GM12864 (cell line): ENCODE measurements around the gene TNFRSF14.
A peak's percentile ranks its signal among the peaks of the same experiment; 100 is the strongest.
"Not testable (repeated sequence)": the region's sequence is repeated elsewhere in the genome, so short reads cannot be mapped to it uniquely, and the experiment has no call there.

Source experiments
- DNase-seq: peaks from one replicate; pipeline ENCODE4 v3.0.0-alpha.2; 2011; ENCODE audit warnings: low read depth
- H3K4me3 ChIP-seq: 2 replicates; pipeline ENCODE4 v1.5.1; 2011; ENCODE audit warnings: mild to moderate bottlenecking, low read depth, low read length, control low read depth
- TF ChIP-seq, protein P1 (sequence below): IDR thresholded peaks from 2 replicates; pipeline ENCODE4 v1.5.1; 2011; ENCODE audit warnings: low read depth, mild to moderate bottlenecking, moderate library complexity, low read length, control low read depth, inconsistent platforms; ENCODE audit errors: missing control alignments

TNFRSF14 gene

DNA sequence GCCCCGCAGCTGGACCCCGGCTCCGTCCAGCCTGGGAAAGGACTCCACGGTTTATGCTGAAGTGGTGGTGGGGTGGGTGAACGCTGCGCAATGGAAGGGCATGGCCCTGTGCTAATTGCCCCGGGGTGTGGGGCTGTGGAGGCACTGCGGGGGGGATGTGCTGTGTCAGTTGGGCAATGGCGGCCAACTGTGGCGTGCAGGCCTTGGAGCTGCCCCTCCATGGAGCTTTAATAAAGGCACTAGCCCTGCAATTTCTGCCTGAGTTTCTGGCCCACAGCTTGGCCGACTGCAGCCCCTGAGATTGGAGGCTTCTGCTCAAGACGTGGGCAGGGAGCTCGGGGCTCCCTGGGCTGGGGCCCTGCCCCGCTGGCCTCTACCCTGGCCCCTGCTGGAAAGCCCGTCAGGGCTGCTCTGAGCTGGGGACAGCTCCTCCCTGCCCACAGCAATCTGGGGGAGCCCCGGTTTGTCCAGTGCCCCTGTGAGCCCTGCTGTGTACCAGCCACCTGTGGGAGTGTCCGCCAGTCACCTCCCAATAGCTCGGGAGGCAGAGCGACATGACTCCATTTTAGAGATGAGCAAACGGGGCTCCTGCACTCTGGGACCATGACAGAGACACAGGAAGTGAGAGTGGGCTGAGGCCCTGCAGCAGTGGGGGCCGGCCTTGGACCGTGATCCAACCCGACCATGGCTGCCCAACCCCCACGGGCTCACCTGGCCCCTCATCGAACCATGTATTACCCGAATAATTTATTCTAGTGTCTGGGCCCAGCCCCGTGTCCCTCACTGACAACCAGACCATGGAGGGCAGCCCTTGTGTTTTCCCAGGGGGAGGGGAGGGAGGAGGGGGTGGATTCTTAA, 8.7 kb upstream of the TNFRSF14 start:
- TF ChIP-seq, protein P1, sequence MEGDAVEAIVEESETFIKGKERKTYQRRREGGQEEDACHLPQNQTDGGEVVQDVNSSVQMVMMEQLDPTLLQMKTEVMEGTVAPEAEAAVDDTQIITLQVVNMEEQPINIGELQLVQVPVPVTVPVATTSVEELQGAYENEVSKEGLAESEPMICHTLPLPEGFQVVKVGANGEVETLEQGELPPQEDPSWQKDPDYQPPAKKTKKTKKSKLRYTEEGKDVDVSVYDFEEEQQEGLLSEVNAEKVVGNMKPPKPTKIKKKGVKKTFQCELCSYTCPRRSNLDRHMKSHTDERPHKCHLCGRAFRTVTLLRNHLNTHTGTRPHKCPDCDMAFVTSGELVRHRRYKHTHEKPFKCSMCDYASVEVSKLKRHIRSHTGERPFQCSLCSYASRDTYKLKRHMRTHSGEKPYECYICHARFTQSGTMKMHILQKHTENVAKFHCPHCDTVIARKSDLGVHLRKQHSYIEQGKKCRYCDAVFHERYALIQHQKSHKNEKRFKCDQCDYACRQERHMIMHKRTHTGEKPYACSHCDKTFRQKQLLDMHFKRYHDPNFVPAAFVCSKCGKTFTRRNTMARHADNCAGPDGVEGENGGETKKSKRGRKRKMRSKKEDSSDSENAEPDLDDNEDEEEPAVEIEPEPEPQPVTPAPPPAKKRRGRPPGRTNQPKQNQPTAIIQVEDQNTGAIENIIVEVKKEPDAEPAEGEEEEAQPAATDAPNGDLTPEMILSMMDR = no peak
- peak overlapping the region; percentile 59 for H3K4me3 ChIP-seq
- DNase-seq = no peak

DNA sequence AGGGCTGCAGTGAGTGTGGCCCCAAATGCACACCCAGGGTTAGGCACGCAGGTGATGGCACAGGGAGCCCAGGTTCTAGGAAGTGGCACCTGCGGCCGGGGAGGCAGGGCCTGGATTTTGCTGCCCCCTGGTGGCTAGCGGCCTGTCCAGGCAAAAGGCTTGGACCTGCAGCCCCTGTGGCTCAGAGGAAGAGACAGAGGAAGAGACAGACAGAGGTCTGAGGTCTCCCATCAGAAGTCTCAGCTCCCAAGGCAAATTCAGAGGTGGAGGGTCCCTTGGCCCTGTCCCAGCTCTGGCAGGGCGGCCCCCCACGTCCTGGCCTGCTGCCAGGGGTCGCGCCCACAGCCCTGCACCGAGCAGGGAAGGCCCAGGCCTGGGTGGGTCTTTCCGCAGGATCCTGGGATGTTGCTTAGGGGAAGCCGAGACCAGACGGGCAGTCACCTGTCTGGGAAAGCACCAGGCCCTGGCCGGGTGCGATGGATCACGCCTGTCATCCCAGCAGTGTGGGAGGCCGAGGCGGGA, 8.0 kb upstream of the TNFRSF14 start:
- H3K4me3 ChIP-seq = peak overlapping the region; percentile 59
- TF ChIP-seq, protein P1 = peak; percentile 92
- DNase-seq = no peak

DNA sequence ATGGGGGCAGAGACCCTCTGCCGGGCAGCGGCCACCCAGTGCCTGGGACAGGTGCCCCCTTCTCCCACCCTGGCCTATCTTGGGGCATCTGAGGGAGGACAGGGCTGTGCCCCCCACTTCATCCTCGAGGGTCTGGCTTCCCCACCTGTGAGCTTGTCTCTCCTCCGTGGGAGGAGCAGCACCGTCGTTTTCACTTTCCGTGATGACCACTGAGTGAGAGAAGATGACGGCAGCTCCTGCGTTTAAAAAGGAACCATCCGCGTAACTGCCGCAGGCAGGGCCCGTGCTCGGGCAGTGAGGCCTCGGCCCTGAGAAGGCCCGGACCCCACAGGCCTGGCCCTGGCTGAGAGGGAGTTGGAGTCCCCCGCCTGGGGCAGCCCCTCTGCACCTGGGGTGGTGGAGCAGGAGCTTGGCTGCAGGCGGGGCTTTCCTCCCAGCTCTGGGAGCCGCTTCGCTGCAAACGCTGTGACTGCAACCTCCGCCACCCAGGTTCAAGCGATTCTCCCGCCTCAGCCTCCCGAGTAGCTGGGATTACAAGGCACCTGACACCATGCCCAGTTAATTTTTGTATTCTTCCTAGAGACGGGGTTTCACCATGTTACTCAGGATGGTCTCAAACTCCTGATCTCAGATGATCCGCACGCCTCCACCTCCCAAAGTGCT, 6.7 kb upstream of the TNFRSF14 start:
- H3K4me3 ChIP-seq = peak overlapping the region; percentile 59
- not testable (repeated sequence) for DNase-seq

DNA sequence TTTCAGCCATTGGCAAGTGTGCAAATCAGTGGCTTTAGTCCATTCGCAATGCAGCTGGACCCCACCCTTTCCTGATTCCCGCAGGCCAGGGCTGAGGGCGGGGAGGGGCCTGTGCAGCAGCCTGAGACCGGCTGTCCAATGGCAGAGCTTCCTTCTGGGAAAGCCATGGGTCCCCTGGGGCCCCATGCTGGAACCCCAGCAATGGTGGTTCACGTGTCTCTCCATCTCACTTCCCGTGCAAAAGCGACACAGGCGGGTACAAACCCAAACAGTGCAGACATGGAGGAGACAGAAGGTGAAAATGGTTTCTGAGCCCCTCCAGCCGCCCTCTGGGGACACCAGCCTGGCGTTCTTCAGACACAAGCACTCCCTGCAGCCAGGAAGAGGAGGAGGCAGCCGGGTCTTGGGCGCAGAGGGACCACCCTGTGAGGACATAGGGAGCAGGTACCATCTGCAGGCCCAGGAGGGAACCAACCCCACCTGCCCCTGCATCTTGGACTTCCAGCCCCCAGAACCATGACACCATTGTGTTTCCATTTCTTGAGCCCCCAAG, 5.8 kb upstream of the TNFRSF14 start:
- H3K4me3 ChIP-seq, DNase-seq: not testable (repeated sequence)

DNA sequence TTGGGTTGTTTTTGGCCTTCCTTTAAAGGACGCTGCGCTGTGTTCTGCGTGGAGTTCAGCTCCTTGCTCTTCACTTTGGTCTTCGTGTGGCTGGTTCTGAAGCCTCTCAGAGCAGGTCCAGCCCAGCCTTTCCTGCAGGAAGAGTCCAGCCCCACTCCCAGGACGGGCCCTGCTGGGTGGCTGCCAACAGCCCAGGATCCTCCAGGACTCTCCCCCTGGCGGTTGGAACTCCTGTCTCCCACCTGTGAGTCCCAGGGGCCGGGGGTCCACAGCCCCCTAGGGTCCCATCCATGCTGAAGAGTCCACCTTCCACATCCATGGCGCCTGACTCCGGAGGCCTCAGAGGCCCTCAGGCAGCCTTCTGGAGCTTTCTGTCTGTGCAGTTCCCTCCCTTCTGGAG, 4.6 kb upstream of the TNFRSF14 start:
- not testable (repeated sequence) for DNase-seq, H3K4me3 ChIP-seq

DNA sequence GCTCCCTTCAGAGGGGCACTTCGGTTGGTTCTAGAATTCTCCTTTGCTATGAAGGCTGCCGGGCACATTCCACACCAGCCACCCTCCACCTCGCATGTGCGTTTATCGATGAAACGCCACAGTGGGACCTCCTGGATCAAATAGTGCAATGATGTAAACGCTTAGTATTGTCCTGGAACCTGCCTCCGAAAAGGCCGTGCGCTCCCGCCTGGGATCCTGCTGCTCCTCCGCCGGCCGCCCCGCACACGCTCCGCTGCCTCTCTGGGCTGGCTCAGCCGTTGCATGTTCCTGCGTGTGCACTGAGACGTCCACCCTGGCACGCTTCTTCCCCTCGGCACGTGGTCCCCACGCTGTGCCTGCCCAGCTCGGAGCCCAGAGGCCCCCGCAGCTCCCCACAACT, 4.0 kb upstream of the TNFRSF14 start:
- DNase-seq = no peak
- TF ChIP-seq, protein P1 = no peak
- no peak overlapping the region for H3K4me3 ChIP-seq

DNA sequence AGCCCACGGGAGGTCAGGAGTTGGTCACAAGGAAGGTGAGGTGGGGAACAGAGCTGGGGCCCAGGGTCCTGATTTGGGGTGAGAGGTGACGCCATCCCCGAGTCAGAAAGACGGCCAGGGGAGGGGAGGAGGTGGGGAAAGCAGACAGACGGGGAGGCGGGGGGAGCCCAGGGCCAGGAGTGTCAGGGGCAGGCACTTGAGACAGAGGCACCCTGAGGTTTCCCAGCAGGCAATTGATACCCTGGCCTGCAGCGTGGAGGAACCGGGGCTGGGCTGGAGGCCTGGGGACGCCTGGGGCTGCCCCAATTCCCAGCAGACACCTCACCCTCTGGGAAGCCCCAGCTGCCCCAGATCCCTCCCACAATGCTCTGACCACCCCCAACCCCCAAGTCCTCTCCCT, 3.1 kb upstream of the TNFRSF14 start:
- not testable (repeated sequence) for H3K4me3 ChIP-seq, DNase-seq

DNA sequence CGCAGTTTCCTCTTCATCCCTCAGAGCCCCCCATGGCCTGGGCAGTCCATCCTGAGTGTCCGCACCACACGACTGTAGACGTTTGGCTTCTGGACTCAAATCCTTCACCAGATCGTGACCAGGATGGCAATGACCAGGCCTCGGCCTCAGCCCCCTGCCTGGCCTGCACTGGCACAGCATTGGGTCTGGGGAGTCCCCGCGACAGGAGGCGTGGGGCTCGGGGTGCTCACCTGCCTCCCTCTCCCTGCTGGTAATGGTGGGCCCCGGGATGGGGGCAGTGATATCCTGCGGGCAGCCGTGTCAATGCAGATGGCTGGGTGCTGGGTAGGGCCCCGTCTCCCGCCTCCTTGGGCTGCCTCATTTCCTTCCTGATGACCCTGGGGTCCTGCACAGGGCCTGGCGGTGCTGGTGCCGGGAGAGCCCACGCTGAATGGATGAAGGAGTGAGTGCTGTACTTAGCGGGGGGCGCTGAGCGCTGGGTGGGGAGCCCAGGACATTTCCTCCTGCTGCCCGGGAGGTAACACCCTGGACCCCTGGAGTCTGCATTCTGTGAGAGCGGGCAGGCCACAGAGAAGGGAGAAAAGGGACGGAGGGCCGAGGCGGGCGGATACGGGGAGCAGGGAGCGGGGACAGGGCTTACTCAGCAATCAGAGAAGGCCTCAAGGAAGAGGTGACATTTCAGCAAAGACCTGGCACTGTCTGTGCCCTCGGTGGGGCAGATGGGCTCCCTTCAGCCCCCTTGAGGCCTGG, 2.1 kb upstream of the TNFRSF14 start:
- no peak overlapping the region for H3K4me3 ChIP-seq
- DNase-seq = no peak
- TF ChIP-seq, protein P1 = no peak
